NB4 (cell line): Measurements from ENCODE around the gene PLEKHG4B.

Experiments
- CTCF ChIP-seq: IDR thresholded peaks from one replicate; pipeline ENCODE4 v1.5.1; 2012; ENCODE audit warnings: low read depth, low read length
- POLR2A ChIP-seq: IDR thresholded peaks from 2 replicates; pipeline ENCODE4 v1.6.1; 2011; ENCODE audit warnings: mild to moderate bottlenecking; ENCODE audit not compliant: insufficient read length; ENCODE audit errors: extremely low read depth

DNA sequence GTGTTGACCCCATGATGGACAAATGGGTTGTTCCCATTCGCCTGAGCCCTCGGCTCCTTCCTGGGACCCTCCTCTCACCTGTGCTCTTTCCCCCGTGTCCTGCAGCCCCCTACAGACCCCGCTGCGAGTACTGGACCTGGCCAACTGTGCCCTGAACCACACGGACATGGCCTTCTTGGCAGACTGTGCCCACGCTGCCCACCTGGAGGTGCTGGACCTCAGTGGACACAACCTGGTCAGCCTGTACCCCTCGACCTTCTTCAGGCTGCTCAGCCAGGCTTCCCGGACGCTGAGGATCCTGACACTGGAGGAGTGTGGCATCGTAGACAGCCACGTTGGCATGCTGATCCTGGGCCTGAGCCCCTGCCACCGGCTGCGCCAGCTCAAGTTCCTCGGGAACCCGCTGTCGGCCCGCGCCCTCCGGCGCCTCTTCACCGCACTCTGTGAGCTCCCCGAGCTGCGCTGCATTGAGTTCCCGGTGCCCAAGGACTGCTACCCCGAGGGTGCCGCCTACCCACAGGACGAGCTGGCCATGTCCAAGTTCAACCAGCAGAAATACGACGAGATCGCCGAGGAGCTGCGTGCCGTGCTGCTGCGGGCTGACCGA, 102.7 kb downstream of the PLEKHG4B start:
- TF ChIP-seq CTCF, result no peak
- TF ChIP-seq POLR2A, result no peak
